Measurements from ENCODE around the gene RNF182.

RNF182 gene

GRCh38 chr6:14026831-14027539, 102.2 kb downstream of the RNF182 start (continued):
- TF ChIP-seq ESRRG (CRISPR knock-in tag; IDR thresholded peaks at IDR 0.05): no peak
- no peak for TF ChIP-seq CSRNP3 (CRISPR knock-in tag; IDR thresholded peaks at IDR 0.05)
- no peak for TF ChIP-seq ZFP30 (CRISPR knock-in tag; IDR thresholded peaks at IDR 0.05)
- TF ChIP-seq TCF4 (CRISPR knock-in tag; IDR thresholded peaks at IDR 0.05; ENCODE audit: borderline replicate concordance): no peak
- no peak for TF ChIP-seq ZNF565 (CRISPR knock-in tag; conservative IDR thresholded peaks at IDR 0.05; ENCODE audit: low read depth)
- TF ChIP-seq RARB (CRISPR knock-in tag; IDR thresholded peaks at IDR 0.05): no peak
- TF ChIP-seq PPARA (CRISPR knock-in tag; IDR thresholded peaks at IDR 0.05; ENCODE audit: borderline replicate concordance): no peak
- no peak for TF ChIP-seq SNAI2 (CRISPR knock-in tag; IDR thresholded peaks at IDR 0.05)
- TF ChIP-seq TOX (CRISPR knock-in tag; IDR thresholded peaks at IDR 0.05; ENCODE audit: borderline replicate concordance): no peak
- no peak for TF ChIP-seq OSR1 (CRISPR knock-in tag; IDR thresholded peaks at IDR 0.05)

GRCh38 chr6:14028631-14029030, 103.9 kb downstream of the RNF182 start:
- no peak for TF ChIP-seq ISL1 (CRISPR knock-in tag; IDR thresholded peaks at IDR 0.05)
- no peak for TF ChIP-seq TOX (CRISPR knock-in tag; IDR thresholded peaks at IDR 0.05; ENCODE audit: borderline replicate concordance)
- no peak for TF ChIP-seq CREB5 (CRISPR knock-in tag; IDR thresholded peaks at IDR 0.05; ENCODE audit: low read depth)
- TF ChIP-seq BACH2 (CRISPR knock-in tag; IDR thresholded peaks at IDR 0.05; ENCODE audit: borderline replicate concordance): no peak
- TF ChIP-seq TCF4 (CRISPR knock-in tag; IDR thresholded peaks at IDR 0.05; ENCODE audit: borderline replicate concordance): no peak
- TF ChIP-seq SNAI2 (CRISPR knock-in tag; IDR thresholded peaks at IDR 0.05): no peak
- ATAC-seq: no peak

GRCh38 chr6:14029605-14030004, 104.9 kb downstream of the RNF182 start:
- TF ChIP-seq BACH2 (CRISPR knock-in tag; IDR thresholded peaks at IDR 0.05; ENCODE audit: borderline replicate concordance): no peak
- no peak for TF ChIP-seq RARB (CRISPR knock-in tag; IDR thresholded peaks at IDR 0.05)
- no peak for TF ChIP-seq PPARA (CRISPR knock-in tag; IDR thresholded peaks at IDR 0.05; ENCODE audit: borderline replicate concordance)
- TF ChIP-seq POU6F1 (CRISPR knock-in tag; IDR thresholded peaks at IDR 0.05; ENCODE audit: borderline replicate concordance, low read depth): no peak
- no peak for TF ChIP-seq TSHZ2 (CRISPR knock-in tag; IDR thresholded peaks at IDR 0.05)
- no peak for TF ChIP-seq OSR1 (CRISPR knock-in tag; IDR thresholded peaks at IDR 0.05)
- TF ChIP-seq SNAI2 (CRISPR knock-in tag; IDR thresholded peaks at IDR 0.05): no peak
- no peak for TF ChIP-seq CSDC2 (CRISPR knock-in tag; IDR thresholded peaks at IDR 0.05)
- TF ChIP-seq TCF4 (CRISPR knock-in tag; IDR thresholded peaks at IDR 0.05; ENCODE audit: borderline replicate concordance): no peak
- TF ChIP-seq ZC3H10 (CRISPR knock-in tag; IDR thresholded peaks at IDR 0.05): no peak
- no peak for TF ChIP-seq ZFP30 (CRISPR knock-in tag; IDR thresholded peaks at IDR 0.05)
- no peak for TF ChIP-seq GLIS3 (CRISPR knock-in tag; IDR thresholded peaks at IDR 0.05)
- TF ChIP-seq ZFP3 (CRISPR knock-in tag; IDR thresholded peaks at IDR 0.05): no peak
- no peak for TF ChIP-seq CSRNP3 (CRISPR knock-in tag; IDR thresholded peaks at IDR 0.05)
- no peak for TF ChIP-seq PATZ1 (CRISPR knock-in tag; IDR thresholded peaks at IDR 0.05; ENCODE audit: borderline replicate concordance)
- no peak for TF ChIP-seq ZNF565 (CRISPR knock-in tag; conservative IDR thresholded peaks at IDR 0.05; ENCODE audit: low read depth)
- TF ChIP-seq ISL1 (CRISPR knock-in tag; IDR thresholded peaks at IDR 0.05): no peak

More at GRCh38 chr6:14029605-14030004, 104.9 kb downstream of the RNF182 start:
- ATAC-seq: no peak

Measured in SK-N-SH treated with all-trans-retinoic acid at 6 μM for 48 hours (cell line).